ENCODE measurements around the gene CST6.
A peak's percentile ranks its signal among the peaks of the same experiment; 100 is the strongest.
"Not testable (repeated sequence)": the region's sequence is repeated elsewhere in the genome, so short reads cannot be mapped to it uniquely, and the experiment has no call there.

Gene CST6

DNA sequence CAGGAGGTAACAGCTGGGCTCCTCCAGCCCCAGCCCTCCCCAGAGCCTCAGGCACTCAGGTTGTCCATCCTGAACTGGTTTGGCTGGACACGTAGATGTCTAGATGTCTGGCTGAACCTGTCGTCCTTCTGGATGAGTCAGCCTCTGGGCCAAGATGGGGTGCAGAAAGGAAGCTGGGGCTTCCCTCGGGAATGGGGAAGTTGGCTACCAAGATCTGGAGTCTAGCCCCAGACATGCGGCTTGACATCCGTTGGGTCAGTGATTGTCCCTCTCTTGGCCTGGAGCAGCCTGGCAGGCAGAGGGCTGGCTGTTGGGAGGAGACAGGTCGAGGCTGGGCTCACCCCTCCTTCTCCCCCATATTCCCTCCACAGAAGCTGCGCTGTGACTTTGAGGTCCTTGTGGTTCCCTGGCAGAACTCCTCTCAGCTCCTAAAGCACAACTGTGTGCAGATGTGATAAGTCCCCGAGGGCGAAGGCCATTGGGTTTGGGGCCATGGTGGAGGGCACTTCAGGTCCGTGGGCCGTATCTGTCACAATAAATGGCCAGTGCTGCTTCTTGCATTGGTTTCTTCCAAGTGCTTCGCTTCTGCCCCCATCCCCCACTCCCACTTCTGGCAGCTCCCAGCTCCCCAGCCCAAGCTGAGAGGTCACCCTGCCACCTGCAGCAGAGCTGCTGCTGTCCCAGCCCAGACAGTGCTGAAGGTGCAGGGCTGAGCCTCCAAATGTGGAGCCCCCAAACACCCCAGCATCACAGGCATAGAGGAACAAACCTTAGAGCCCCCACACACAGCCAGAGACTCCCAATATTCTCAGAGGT is 1.3 kb downstream of the CST6 start:
- no peaks in the 10 kb centered on the region for H3K27me3 Mint-ChIP-seq
- H3K4me1 Mint-ChIP-seq: no peaks in the 10 kb centered on the region
- H3K4me3 Mint-ChIP-seq: no peak overlapping the region
- no peak overlapping the region for H3K27ac Mint-ChIP-seq (ENCODE audit: low read depth)
- DNase-seq (ENCODE audit: low spot score in 2 of 2) (no peak), ATAC-seq (replicated peaks; ENCODE audit: extremely low read depth, poor library complexity, severe bottlenecking) (no peak)
- H3K36me3 Mint-ChIP-seq (ENCODE audit: insufficient read depth): peaks cover 2% of the 10 kb centered on the region
- no peaks in the 10 kb centered on the region for H3K9me3 Mint-ChIP-seq

GRCh38 chr11:66013762-66014100 is 1.9 kb downstream of the CST6 start:
- ATAC-seq (replicated peaks; ENCODE audit: extremely low read depth, poor library complexity, severe bottlenecking): no peak
- no peaks in the 10 kb centered on the region for H3K9me3 Mint-ChIP-seq
- DNase-seq (ENCODE audit: low spot score in 2 of 2): no peak
- no peak overlapping the region for H3K4me3 Mint-ChIP-seq
- H3K4me1 Mint-ChIP-seq: no peaks in the 10 kb centered on the region
- no peaks in the 10 kb centered on the region for H3K36me3 Mint-ChIP-seq (ENCODE audit: insufficient read depth)
- no peaks in the 10 kb centered on the region for H3K27me3 Mint-ChIP-seq
- no peak overlapping the region for H3K27ac Mint-ChIP-seq (ENCODE audit: low read depth)

DNA sequence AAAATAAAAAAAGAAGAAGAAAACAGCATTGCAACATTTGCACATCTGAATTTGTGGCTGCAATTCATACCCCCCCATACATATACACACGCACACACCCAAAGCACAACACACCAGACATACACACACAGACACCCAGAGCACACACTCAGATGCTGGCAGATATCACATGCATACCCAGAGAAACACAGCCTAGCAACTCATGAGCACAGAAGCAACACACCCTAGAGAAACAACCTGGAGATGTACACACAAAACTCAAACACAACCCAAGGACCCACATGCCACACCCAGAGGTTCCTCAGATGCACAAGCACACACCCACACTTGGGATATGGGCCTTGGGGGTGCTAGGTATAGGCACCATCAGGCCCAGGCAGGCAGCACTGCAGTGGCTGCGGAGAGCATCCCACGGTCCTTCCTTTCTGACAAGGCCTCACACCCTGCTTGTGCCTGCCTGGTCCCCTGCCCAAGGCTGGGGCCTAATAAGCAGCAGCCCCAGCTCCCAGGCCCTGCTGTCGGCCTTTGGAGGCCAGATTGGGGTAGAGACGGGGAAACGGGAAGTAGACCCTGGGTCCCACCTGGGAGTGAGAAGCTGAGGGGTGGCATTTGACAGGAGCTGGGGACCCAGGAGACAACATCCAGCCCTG is 3.1 kb downstream of the CST6 start:
- DNase-seq (ENCODE audit: low spot score in 2 of 2) (no peak), ATAC-seq (replicated peaks; ENCODE audit: extremely low read depth, poor library complexity, severe bottlenecking) (no peak)

DNA sequence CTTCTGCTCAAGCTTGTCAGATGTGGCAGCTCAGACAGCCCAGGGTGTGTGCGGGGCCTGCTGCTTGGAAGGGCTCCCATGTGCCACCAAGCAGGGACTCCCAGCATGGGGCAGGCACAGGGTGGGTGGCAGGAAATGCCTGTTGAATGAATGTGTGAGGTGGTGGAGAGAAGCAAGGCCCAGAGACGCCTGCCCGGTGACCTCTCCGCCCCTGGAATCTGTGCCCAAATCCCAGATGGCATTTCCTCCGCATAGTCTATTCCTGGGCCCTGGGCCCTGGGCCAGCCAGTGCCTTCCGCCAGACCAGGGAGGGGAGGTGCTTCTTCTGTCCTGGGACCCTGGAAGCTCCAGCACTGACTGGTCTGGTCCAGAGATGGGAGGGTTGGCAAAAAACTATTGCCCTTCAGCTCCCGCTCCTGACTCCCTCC is 3.7 kb downstream of the CST6 start:
- Mint-ChIP-seq H3K36me3 (ENCODE audit: insufficient read depth) (no peaks in the 10 kb centered on the region), H3K9me3 (no peaks in the 10 kb centered on the region), H3K27me3 (no peaks in the 10 kb centered on the region), H3K4me3 (no peak overlapping the region), H3K27ac (ENCODE audit: low read depth) (no peak overlapping the region), H3K4me1 (no peaks in the 10 kb centered on the region)
- ATAC-seq (replicated peaks; ENCODE audit: extremely low read depth, poor library complexity, severe bottlenecking) (no peak), DNase-seq (ENCODE audit: low spot score in 2 of 2) (no peak)

More for the DNA sequence above, 3.1 kb downstream of the CST6 start:
- H3K4me1 Mint-ChIP-seq: no peaks in the 10 kb centered on the region
- H3K36me3 Mint-ChIP-seq (ENCODE audit: insufficient read depth): no peaks in the 10 kb centered on the region
- H3K4me3 Mint-ChIP-seq: no peak overlapping the region
- no peak overlapping the region for H3K27ac Mint-ChIP-seq (ENCODE audit: low read depth)
- no peaks in the 10 kb centered on the region for H3K9me3 Mint-ChIP-seq
- no peaks in the 10 kb centered on the region for H3K27me3 Mint-ChIP-seq

- no peak overlapping the region for H3K27ac Mint-ChIP-seq (ENCODE audit: low read depth)
- no peaks in the 10 kb centered on the region for H3K36me3 Mint-ChIP-seq (ENCODE audit: insufficient read depth)
- H3K4me1 Mint-ChIP-seq: peaks cover 3% of the 10 kb centered on the region
- DNase-seq (ENCODE audit: low spot score in 2 of 2) (no peak), ATAC-seq (replicated peaks; ENCODE audit: extremely low read depth, poor library complexity, severe bottlenecking) (no peak)
- no peaks in the 10 kb centered on the region for H3K27me3 Mint-ChIP-seq
- H3K4me3 Mint-ChIP-seq: no peak overlapping the region
- no peaks in the 10 kb centered on the region for H3K9me3 Mint-ChIP-seq
Measured at GRCh38 chr11:66015936-66016792, 4.4 kb downstream of the CST6 start.

- H3K27me3 Mint-ChIP-seq: no peaks in the 10 kb centered on the region
- H3K4me1 Mint-ChIP-seq: peaks cover 4% of the 10 kb centered on the region
- no peak overlapping the region for H3K27ac Mint-ChIP-seq (ENCODE audit: low read depth)
- no peaks in the 10 kb centered on the region for H3K9me3 Mint-ChIP-seq
- no peak for ATAC-seq (replicated peaks; ENCODE audit: extremely low read depth, poor library complexity, severe bottlenecking)
- no peaks in the 10 kb centered on the region for H3K36me3 Mint-ChIP-seq (ENCODE audit: insufficient read depth)
- DNase-seq (ENCODE audit: low spot score in 2 of 2): no peak
- H3K4me3 Mint-ChIP-seq: no peak overlapping the region
Measured at GRCh38 chr11:66016793-66017177, 5.0 kb downstream of the CST6 start.

GRCh38 chr11:66017321-66017720 is 5.5 kb downstream of the CST6 start:
- no peak for DNase-seq (ENCODE audit: low spot score in 2 of 2)
- Mint-ChIP-seq H3K4me3 (no peak overlapping the region), H3K4me1 (peaks cover 4% of the 10 kb centered on the region), H3K36me3 (ENCODE audit: insufficient read depth) (no peaks in the 10 kb centered on the region), H3K9me3 (no peaks in the 10 kb centered on the region), H3K27me3 (peaks cover 1% of the 10 kb centered on the region), H3K27ac (ENCODE audit: low read depth) (no peak overlapping the region)
- no peak for ATAC-seq (replicated peaks; ENCODE audit: extremely low read depth, poor library complexity, severe bottlenecking)

DNA sequence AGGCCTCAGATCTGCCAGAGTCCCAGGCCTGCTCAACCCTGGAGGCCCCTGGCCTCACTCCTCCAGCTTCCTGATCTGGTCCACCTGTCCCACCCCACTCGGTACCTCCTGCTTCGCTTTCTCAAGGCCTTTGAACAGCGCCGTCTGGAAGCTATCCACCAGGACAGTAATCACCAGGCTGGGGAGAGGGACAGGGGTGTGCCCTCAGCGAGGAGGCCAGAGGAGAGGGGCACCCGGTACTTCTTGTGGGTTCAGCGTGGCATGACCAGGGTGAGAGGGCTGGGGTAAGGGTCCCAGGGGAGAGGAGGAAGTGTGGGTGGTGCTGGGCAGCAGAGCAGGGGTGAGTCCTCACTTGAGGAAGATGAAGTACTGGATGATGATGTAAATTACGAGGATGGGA is 8.4 kb downstream of the CST6 start:
- Mint-ChIP-seq H3K4me1 (peaks cover 9% of the 10 kb centered on the region), H3K36me3 (ENCODE audit: insufficient read depth) (no peaks in the 10 kb centered on the region), H3K27ac (ENCODE audit: low read depth) (no peak overlapping the region), H3K4me3 (no peak overlapping the region), H3K27me3 (peaks cover 9% of the 10 kb centered on the region), H3K9me3 (no peaks in the 10 kb centered on the region)
- no peak for DNase-seq (ENCODE audit: low spot score in 2 of 2)
- ATAC-seq (replicated peaks; ENCODE audit: extremely low read depth, poor library complexity, severe bottlenecking): no peak

GRCh38 chr11:66020618-66021357 is 9.0 kb downstream of the CST6 start:
- H3K36me3 Mint-ChIP-seq (ENCODE audit: insufficient read depth): no peaks in the 10 kb centered on the region
- ATAC-seq (replicated peaks; ENCODE audit: extremely low read depth, poor library complexity, severe bottlenecking): no peak
- DNase-seq (ENCODE audit: low spot score in 2 of 2): no peak
- no peaks in the 10 kb centered on the region for H3K9me3 Mint-ChIP-seq
- H3K4me3 Mint-ChIP-seq: no peak overlapping the region
- peaks cover 9% of the 10 kb centered on the region for H3K27me3 Mint-ChIP-seq
- H3K27ac Mint-ChIP-seq (ENCODE audit: low read depth): no peak overlapping the region
- peaks cover 9% of the 10 kb centered on the region for H3K4me1 Mint-ChIP-seq

DNA sequence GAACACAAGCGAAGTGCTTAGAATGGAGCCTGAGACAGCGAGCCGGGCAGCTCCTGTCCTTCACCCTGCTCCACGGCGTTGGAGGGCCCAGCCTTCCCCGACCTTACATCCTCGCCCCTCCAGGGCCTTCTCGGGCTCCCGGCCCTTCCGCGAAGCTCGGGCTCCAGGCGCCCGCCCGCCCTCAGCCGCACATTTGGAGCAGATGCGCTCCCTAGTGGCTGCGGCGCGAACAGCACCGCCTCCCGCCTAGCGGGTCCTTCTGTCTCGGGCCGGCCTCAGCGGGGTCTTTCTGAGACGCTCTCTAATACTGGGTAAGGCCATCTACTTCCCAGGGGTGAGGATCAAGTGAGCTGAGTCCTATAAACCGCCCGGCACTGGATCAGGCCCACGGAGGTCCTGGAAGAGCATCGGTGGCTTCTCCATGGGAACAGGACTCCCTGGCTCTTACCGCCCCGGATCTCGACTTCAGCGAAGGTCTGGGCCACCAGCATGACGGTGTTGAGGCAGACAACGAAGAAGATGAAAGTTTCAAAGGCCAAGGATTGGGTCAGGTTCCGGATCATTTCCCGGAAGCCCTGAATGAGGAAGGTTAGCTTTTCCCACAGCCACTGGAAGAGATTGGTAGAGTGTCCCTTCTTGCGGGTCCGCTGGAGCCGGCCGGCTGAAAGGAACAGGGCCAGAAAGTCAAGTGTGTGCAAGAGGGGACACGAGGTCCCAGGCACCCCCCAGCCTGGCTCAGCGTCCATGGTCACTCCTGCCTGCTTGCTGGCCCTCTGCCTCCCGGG is 10.8 kb downstream of the CST6 start:
- no peak overlapping the region for H3K27ac Mint-ChIP-seq (ENCODE audit: low read depth)

GRCh38 chr11:66023186-66023440 is 11.3 kb downstream of the CST6 start:
- H3K27me3 Mint-ChIP-seq; H3K9me3 Mint-ChIP-seq; ATAC-seq (replicated peaks; ENCODE audit: extremely low read depth, poor library complexity, severe bottlenecking); H3K27ac Mint-ChIP-seq (ENCODE audit: low read depth); H3K4me1 Mint-ChIP-seq; DNase-seq (ENCODE audit: low spot score in 2 of 2); H3K36me3 Mint-ChIP-seq (ENCODE audit: insufficient read depth); H3K4me3 Mint-ChIP-seq: not testable (repeated sequence)

More for the DNA sequence above, 10.8 kb downstream of the CST6 start:
- H3K4me1 Mint-ChIP-seq: peaks cover 9% of the 10 kb centered on the region
- H3K36me3 Mint-ChIP-seq (ENCODE audit: insufficient read depth): no peaks in the 10 kb centered on the region
- ATAC-seq (replicated peaks; ENCODE audit: extremely low read depth, poor library complexity, severe bottlenecking): peak; percentile 82
- H3K4me3 Mint-ChIP-seq: no peak overlapping the region
- peaks cover 9% of the 10 kb centered on the region for H3K27me3 Mint-ChIP-seq
- H3K9me3 Mint-ChIP-seq: no peaks in the 10 kb centered on the region
- DNase-seq (ENCODE audit: low spot score in 2 of 2): peak; percentile 59 to 76

DNA sequence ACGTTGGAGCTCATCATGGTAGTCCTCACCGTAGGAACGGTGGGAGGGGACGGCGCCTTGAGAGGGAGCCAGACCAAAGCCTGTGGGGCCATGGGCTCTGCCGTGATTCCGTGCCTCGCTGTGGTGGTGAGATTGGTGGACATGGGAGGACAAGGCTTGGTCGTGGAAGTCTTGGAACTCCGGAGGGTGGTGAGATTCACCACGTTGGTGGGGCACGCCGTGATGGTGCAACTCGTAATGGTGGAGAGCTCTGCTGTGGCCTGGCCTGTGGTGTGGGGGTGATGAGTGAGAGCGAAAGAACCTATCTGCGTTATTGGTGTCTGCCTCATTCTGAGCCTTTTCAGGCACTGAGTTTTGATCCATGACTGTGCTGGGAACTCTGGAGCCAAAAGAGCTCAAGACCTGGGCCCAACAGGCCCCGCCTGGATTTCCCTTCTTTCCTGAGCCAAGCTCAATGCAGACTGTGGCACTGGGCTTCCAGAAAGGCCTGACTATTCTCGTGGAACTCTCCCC is 14.3 kb downstream of the CST6 start, which contains the start of gene CATSPER1:
Gene CATSPER1, minus strand, starts transcription at position 463 of the 513 bp plus-strand sequence. Its CDS starts 100 bp downstream, at position 363.
- H3K4me1 Mint-ChIP-seq: peaks cover 7% of the 10 kb centered on the region
- no peak within 1 kb of the TSS for H3K27ac Mint-ChIP-seq (ENCODE audit: low read depth)
- no peak for DNase-seq (ENCODE audit: low spot score in 2 of 2)
- no peak for ATAC-seq (replicated peaks; ENCODE audit: extremely low read depth, poor library complexity, severe bottlenecking)
- peaks cover 9% of the 10 kb centered on the region for H3K27me3 Mint-ChIP-seq
- no peaks in the 10 kb centered on the region for H3K36me3 Mint-ChIP-seq (ENCODE audit: insufficient read depth)
- no peaks in the 10 kb centered on the region for H3K9me3 Mint-ChIP-seq
- no peak within 1 kb of the TSS for H3K4me3 Mint-ChIP-seq

Data from central memory CD8-positive, alpha-beta T cell (primary cell).